HG02970 (cell line): ENCODE results near the gene TOR1B.
"Not testable (repeated sequence)": the region's sequence is repeated elsewhere in the genome, so short reads cannot be mapped to it uniquely, and the experiment has no call there.

ENCODE experiments used
- ATAC-seq: cut with Tn5 transposase; IDR thresholded peaks from one replicate; pipeline ENCODE4 v1.9.1; 2021; ENCODE audit warnings: mild to moderate bottlenecking, moderate library complexity, moderate number of reproducible peaks; ENCODE audit not compliant: unreplicated experiment, low FRiP score

The TOR1B gene

DNA sequence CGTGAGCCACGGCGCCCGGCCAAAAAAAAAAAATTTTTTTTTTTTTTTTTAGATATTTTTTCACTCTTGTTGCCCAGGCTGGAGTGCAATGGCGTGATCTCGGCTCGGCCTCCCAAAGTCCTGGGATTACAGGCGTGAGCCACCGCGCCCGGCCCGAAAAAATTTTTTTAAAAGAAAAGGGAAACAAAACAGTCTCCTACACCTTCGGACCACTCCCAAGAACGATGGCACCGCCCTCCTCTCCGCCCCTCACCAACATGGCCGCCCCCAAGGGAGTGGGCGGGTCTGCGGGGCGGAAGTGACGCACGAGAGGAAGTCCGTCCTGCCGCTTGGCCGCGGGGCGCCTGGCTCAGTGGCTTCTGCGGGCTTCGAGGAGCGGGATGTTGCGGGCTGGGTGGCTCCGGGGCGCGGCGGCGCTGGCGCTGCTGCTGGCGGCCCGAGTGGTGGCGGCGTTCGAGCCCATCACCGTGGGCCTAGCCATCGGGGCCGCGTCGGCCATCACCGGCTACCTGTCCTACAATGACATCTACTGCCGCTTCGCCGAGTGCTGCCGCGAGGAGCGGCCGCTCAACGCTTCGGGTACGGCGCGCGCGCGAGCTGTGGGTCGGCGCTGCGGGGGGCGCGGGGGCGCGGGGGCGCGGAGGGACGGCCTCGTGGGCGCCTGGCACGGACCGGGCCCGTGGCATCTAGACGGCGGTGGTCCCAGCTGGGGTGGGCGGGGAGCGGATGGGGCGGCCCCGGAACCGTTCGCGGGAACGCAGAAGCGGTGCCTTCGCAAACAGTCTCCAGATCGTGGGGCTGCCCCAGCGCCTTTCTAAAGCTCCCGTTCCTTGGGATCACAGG lies at the start of gene TOR1B:
TSS of gene TOR1B (plus strand) at position 352 of the 843 bp plus-strand sequence. CDS start at position 381, 29 bp downstream.
- peak; percentile 87 for ATAC-seq

- no peak for ATAC-seq
Measured at GRCh38 chr9:129755151-129755550, 47.8 kb upstream of the TOR1B start.

DNA sequence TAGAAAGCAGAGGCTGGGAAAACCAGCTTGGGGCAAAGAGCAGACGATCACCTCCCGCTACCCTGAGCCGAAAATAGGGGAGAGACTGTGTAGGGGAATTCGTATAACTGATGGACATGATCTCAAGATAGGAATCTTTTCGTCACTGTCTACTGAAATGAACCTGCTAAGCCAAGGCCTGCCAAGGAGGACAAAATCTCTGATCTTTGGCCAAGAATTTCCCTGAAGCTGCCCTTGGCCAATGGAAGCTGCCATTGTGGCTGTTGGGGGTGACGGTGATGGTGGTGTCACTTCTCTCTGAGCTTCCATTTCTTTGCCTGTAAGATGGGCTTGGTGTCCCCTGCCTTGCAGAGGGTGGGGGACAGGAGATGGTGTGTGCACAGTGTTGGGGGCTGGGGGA lies 46.8 kb upstream of the TOR1B start:
- ATAC-seq, result no peak

DNA sequence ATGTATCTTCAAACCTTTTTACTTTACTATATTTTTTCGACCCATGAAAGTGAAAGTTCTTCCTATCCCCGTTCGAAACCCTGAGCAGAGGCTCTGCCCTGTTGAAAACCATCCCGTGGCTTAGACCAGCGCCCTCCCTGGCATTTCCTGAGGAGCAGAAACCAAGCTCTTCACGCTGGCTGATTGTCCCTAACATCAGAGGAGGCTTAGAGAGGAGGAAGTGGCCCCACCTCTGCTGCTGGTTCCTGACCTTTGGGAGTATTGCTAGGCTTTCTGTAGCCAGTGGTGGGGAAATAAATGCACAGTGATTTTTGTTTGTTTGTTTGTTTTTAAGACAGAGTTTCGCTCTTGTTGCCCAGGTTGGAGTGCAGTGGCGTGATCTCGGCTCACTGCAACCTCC lies 45.9 kb upstream of the TOR1B start:
- no peak for ATAC-seq

- ATAC-seq, result no peak
Measured at GRCh38 chr9:129759319-129759718, 43.7 kb upstream of the TOR1B start.

DNA sequence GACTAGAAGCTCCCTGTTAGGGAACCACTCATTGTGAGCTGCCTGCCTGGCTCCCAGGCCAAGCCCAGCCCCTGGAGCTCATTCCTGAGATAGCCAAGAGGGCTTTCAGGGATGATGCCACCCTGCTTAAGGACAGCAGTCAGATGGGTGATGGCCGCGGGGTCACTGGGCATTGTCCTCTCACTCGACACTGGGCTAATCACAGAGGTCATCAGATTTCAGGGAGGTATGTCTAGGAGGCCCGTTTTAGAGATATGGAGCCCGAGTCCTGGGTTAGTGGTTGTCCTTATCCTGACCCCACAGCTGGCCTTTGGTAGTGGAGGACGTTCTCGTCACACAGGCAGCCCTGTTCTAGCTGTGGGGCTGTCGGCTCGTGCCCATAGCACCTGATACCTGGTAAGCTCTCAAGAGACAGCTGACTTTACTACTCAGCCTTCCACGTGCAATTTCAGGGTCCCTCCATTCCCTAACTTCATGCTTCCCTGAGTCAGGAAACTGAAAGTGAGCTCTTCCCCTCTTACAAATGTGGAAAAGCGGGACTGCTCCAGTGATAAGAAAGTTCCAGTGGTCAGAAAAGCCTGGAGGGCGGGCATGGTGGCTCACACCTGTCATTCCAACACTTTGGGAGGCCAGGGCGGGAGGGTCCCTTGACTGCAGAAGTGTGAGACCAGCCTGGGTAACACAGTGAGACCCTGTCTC lies 43.0 kb upstream of the TOR1B start:
- no peak for ATAC-seq

DNA sequence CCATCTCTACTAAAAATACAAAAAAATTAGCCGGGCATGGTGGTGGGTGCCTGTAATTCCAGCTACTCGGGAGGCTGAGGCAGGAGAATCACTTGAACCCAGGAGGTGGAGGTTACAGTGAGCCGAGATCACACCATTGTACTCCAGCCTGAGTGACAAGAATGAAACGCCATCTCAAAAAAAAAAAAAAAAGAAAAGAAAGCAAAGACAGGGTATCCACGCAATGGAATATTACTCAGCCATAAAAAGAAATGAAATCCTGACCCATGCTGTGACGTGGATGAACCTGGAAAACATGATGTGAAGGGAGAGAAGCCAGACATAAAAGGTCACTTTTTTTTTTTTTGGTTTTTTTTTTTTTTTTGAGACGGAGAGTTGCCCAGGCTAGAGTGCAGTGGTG lies 42.2 kb upstream of the TOR1B start:
- ATAC-seq, result not testable (repeated sequence)

- no peak for ATAC-seq
Measured at GRCh38 chr9:129761293-129761900, 41.6 kb upstream of the TOR1B start.

GRCh38 chr9:129761901-129762369 lies 41.0 kb upstream of the TOR1B start:
- ATAC-seq, result no peak

- not testable (repeated sequence) for ATAC-seq
Measured at GRCh38 chr9:129762370-129762984, 40.5 kb upstream of the TOR1B start.

GRCh38 chr9:129762985-129763926 lies 39.7 kb upstream of the TOR1B start:
- ATAC-seq, result no peak

GRCh38 chr9:129765764-129766317 lies 37.1 kb upstream of the TOR1B start:
- no peak for ATAC-seq

DNA sequence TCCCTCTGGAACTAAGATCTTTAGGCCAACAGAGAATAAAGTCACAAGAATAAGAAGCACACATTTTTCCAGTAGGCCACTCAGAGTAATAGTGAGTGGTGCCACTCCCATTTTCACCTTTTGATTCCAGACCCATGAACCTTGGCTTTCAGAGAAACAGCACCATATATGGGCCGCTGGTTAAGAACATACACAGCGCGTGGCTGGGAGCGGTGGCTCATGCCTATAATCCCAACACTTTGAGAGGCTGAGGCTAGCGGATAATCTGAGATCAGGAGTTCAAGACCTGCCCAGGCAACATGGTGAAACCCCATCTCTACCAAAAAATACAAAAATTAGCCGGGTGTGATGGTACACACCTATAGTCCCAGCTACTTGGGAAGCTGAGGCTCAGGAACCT lies 34.5 kb upstream of the TOR1B start:
- no peak for ATAC-seq

- ATAC-seq, result no peak
Measured at GRCh38 chr9:129769669-129770068, 33.3 kb upstream of the TOR1B start.

DNA sequence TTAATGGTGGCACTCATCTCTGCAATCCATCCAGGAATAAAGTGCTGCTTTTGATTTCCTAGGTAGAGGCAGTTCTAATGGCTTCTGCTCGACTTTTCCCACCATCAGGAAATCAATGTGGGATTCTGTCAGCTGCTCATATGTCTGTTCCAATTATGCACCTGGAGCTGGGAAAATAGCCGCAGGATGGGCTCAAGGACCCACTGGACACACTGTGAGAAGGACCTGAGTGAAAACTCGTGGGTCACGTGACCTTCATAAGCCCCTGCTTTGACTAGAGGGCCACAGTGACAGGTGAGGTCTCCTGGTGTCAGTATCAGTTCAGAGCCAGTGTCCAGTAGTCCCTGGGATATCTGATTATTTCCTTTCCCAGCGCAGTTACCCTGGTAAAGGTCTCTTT lies 32.2 kb upstream of the TOR1B start:
- no peak for ATAC-seq

DNA sequence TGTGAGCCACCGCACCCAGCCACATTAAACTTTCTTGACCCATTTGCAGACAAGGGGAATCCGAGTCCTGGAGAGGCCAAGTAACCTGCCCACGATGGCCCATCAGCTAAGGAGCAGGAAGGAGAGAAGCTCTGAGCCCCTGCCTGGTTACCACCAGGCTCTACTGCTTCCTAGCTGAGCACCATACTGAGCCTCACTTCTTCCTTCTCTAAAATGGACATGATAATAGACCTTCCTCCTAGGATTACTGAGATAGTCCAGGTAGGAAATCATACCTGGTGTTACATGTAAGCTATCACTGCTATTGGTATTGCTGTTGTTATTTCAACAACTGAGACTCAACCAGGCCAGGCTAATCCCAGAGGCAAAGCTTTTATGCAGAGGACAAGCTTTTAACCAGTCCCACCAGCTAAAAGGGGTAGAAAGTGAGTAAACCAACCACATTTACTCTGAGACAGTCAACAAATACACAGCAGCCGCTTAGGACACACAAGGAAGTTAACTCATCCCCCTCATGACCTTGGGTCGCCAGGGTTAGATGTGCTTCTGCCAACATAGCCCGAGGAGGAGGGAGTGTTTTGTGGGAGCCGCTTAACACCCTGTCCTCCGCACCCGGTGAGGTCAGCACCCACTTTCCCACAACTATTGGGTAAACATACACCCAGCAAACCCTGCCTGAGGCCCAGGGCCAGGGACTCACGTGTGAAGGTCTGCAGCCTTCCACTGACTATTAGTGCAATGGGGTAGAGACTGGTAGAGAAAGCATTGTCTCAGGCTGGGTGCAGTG lies 29.5 kb upstream of the TOR1B start:
- ATAC-seq, result no peak

GRCh38 chr9:129774791-129775447 lies 28.1 kb upstream of the TOR1B start:
- no peak for ATAC-seq

GRCh38 chr9:129775448-129775798 lies 27.6 kb upstream of the TOR1B start:
- no peak for ATAC-seq
